GM19328 (cell line): ENCODE results near the gene COL5A2.

Experiments
- ATAC-seq: cut with Tn5 transposase; IDR thresholded peaks from one replicate; pipeline ENCODE4 v1.9.1; 2021; ENCODE audit warnings: mild to moderate bottlenecking, moderate library complexity; ENCODE audit not compliant: unreplicated experiment

Gene COL5A2

GRCh38 chr2:189056200-189057106, 123.1 kb downstream of the COL5A2 start:
- no peak for ATAC-seq

- no peak for ATAC-seq
Measured at GRCh38 chr2:189050165-189050712, 129.3 kb downstream of the COL5A2 start.

- no peak for ATAC-seq
Measured at GRCh38 chr2:189049709-189050164, 129.8 kb downstream of the COL5A2 start.

GRCh38 chr2:189048189-189048588, 131.4 kb downstream of the COL5A2 start:
- no peak for ATAC-seq

GRCh38 chr2:189047171-189047888, 132.2 kb downstream of the COL5A2 start:
- no peak for ATAC-seq

GRCh38 chr2:189046320-189046719, 133.2 kb downstream of the COL5A2 start:
- no peak for ATAC-seq

GRCh38 chr2:189045836-189046235, 133.7 kb downstream of the COL5A2 start:
- ATAC-seq: no peak

GRCh38 chr2:189037518-189037917, 142.0 kb downstream of the COL5A2 start:
- no peak for ATAC-seq

- ATAC-seq: peak; percentile 82
Measured at GRCh38 chr2:189024901-189025618, 154.5 kb downstream of the COL5A2 start.

GRCh38 chr2:189022492-189022891, 157.1 kb downstream of the COL5A2 start:
- no peak for ATAC-seq

- no peak for ATAC-seq
Measured at GRCh38 chr2:189022053-189022481, 157.5 kb downstream of the COL5A2 start.

GRCh38 chr2:189020179-189020578, 159.4 kb downstream of the COL5A2 start:
- no peak for ATAC-seq

GRCh38 chr2:189018631-189019030, 160.9 kb downstream of the COL5A2 start:
- ATAC-seq: no peak

GRCh38 chr2:189016311-189016861, 163.2 kb downstream of the COL5A2 start:
- no peak for ATAC-seq

- ATAC-seq: no peak
Measured at GRCh38 chr2:189015359-189015758, 164.2 kb downstream of the COL5A2 start.

GRCh38 chr2:189014449-189015138, 165.0 kb downstream of the COL5A2 start:
- ATAC-seq: no peak

GRCh38 chr2:189013671-189014448, 165.7 kb downstream of the COL5A2 start:
- no peak for ATAC-seq

- ATAC-seq: no peak
Measured at GRCh38 chr2:189013031-189013430, 166.5 kb downstream of the COL5A2 start.

- ATAC-seq: no peak
Measured at GRCh38 chr2:189012351-189012750, 167.2 kb downstream of the COL5A2 start.
